Activated CD4-positive, alpha-beta T cell treated with anti-CD3 and anti-CD28 coated beads, Interleukin-2, amount 10 ng/mL, durations not matched to agents 24 days and 14 days (primary cell): ENCODE data around the gene FHL3. TPM values are rescaled to one million over a fixed set of nuclear protein-coding genes. Genes with fewer than 3 reads are reported as not detected.
"Not testable (repeated sequence)": the region's sequence is repeated elsewhere in the genome, so short reads cannot be mapped to it uniquely, and the experiment has no call there.

Experiments used
- DNase-seq: peaks from one replicate; pipeline ENCODE4 v3.0.0; 2022
- H3K27ac Mint-ChIP-seq: one replicate; pipeline ENCODE4 v1.8.0; 2022; ENCODE audit warnings: mild to moderate bottlenecking, mixed read lengths
- H3K27me3 Mint-ChIP-seq: one replicate; pipeline ENCODE4 v1.8.0; 2022; ENCODE audit warnings: mixed read lengths
- H3K36me3 Mint-ChIP-seq: one replicate; pipeline ENCODE4 v1.8.0; 2022; ENCODE audit warnings: low read depth, mild to moderate bottlenecking, mixed read lengths
- H3K4me1 Mint-ChIP-seq: one replicate; pipeline ENCODE4 v1.8.0; 2021; ENCODE audit warnings: mixed read lengths
- H3K4me3 Mint-ChIP-seq: one replicate; pipeline ENCODE4 v1.8.0; 2022; ENCODE audit warnings: mild to moderate bottlenecking, moderate library complexity, mixed read lengths
- H3K9me3 Mint-ChIP-seq: one replicate; pipeline ENCODE4 v1.8.0; 2021; ENCODE audit warnings: mixed read lengths
- intact Hi-C: fragments of 100-400 bp; cut with micrococcal nuclease; formaldehyde crosslinking; loops from one replicate; pipeline ENCODE4 v1.15.1; 2023
- total RNA-seq: library from RNA; stranded (reverse); gene quantifications from 2 replicates; pipeline ENCODE4 v1.2.3, GENCODE V29; 2022

The FHL3 gene
- total RNA-seq, 1 donor from 2014 or later = 41.9 TPM

GRCh38 chr1:38043036-38043747 is 37.9 kb upstream of the FHL3 start:
- intact Hi-C loops = no loop called here
- DNase-seq = no peak
- Mint-ChIP-seq H3K4me1 (peaks cover 11% of the 10 kb centered on the region), H3K27ac (no peak overlapping the region), H3K27me3 (peaks cover 55% of the 10 kb centered on the region), H3K4me3 (peak overlapping the region; percentile 12), H3K36me3 (no peaks in the 10 kb centered on the region), H3K9me3 (no peaks in the 10 kb centered on the region)

GRCh38 chr1:38041936-38042834 is 36.9 kb upstream of the FHL3 start:
- Mint-ChIP-seq H3K36me3 (no peaks in the 10 kb centered on the region), H3K9me3 (no peaks in the 10 kb centered on the region), H3K4me1 (peaks cover 11% of the 10 kb centered on the region), H3K27me3 (peaks cover 45% of the 10 kb centered on the region), H3K27ac (no peak overlapping the region), H3K4me3 (no peak overlapping the region)
- DNase-seq = no peak
- intact Hi-C loops = no loop called here

- no peak for DNase-seq
- Mint-ChIP-seq H3K27ac (no peak overlapping the region), H3K4me1 (peaks cover 9% of the 10 kb centered on the region), H3K9me3 (no peaks in the 10 kb centered on the region), H3K36me3 (no peaks in the 10 kb centered on the region), H3K4me3 (no peak overlapping the region), H3K27me3 (peaks cover 40% of the 10 kb centered on the region)
- intact Hi-C loops = no loop called here
Measured at GRCh38 chr1:38039331-38040088, 34.2 kb upstream of the FHL3 start.

- no peaks in the 10 kb centered on the region for H3K9me3 Mint-ChIP-seq
- peaks cover 35% of the 10 kb centered on the region for H3K27me3 Mint-ChIP-seq
- intact Hi-C loops = no loop called here
- H3K4me3 Mint-ChIP-seq = no peak overlapping the region
- peaks cover 3% of the 10 kb centered on the region for H3K36me3 Mint-ChIP-seq
- no peak for DNase-seq
- H3K4me1 Mint-ChIP-seq = peaks cover 9% of the 10 kb centered on the region
- no peak overlapping the region for H3K27ac Mint-ChIP-seq
Measured at GRCh38 chr1:38038861-38039260, 33.5 kb upstream of the FHL3 start.

- no peak for DNase-seq
- Mint-ChIP-seq H3K9me3 (no peaks in the 10 kb centered on the region), H3K4me3 (no peak overlapping the region), H3K36me3 (peaks cover 3% of the 10 kb centered on the region), H3K27ac (no peak overlapping the region), H3K4me1 (peaks cover 5% of the 10 kb centered on the region), H3K27me3 (peaks cover 22% of the 10 kb centered on the region)
- intact Hi-C loops = no loop called here
Measured at GRCh38 chr1:38037221-38037939, 32.1 kb upstream of the FHL3 start.

GRCh38 chr1:38034871-38035270 is 29.6 kb upstream of the FHL3 start:
- Mint-ChIP-seq H3K4me3 (no peak overlapping the region), H3K27ac (no peak overlapping the region), H3K27me3 (peaks cover 3% of the 10 kb centered on the region), H3K9me3 (no peaks in the 10 kb centered on the region), H3K4me1 (peaks cover 20% of the 10 kb centered on the region), H3K36me3 (peaks cover 3% of the 10 kb centered on the region)
- intact Hi-C loops = no loop called here
- no peak for DNase-seq

- H3K36me3 Mint-ChIP-seq, intact Hi-C loops, H3K27ac Mint-ChIP-seq, H3K27me3 Mint-ChIP-seq, DNase-seq, H3K9me3 Mint-ChIP-seq, H3K4me3 Mint-ChIP-seq: not testable (repeated sequence)
- H3K4me1 Mint-ChIP-seq = peaks cover 36% of the 10 kb centered on the region
Measured at GRCh38 chr1:38032992-38033391, 27.7 kb upstream of the FHL3 start.

GRCh38 chr1:38031513-38031866 is 26.2 kb upstream of the FHL3 start:
- Mint-ChIP-seq H3K27me3 (no peaks in the 10 kb centered on the region), H3K27ac (peak overlapping the region; percentile 69), H3K9me3 (no peaks in the 10 kb centered on the region), H3K4me3 (peak overlapping the region; percentile 28), H3K4me1 (peaks cover 50% of the 10 kb centered on the region), H3K36me3 (peaks cover 11% of the 10 kb centered on the region)
- DNase-seq = no peak
- intact Hi-C loops = no loop called here

GRCh38 chr1:38030596-38031512 is 25.5 kb upstream of the FHL3 start:
- intact Hi-C loops = loop anchor here (1.0 kb wide), 1 partner anchor 16 kb away; no protein-coding TSS in a partner anchor
- Mint-ChIP-seq H3K9me3 (no peaks in the 10 kb centered on the region), H3K27me3 (no peaks in the 10 kb centered on the region), H3K27ac (peak overlapping the region; percentile 95), H3K4me1 (peaks cover 51% of the 10 kb centered on the region), H3K4me3 (peak overlapping the region; percentile 66), H3K36me3 (peaks cover 16% of the 10 kb centered on the region)
- DNase-seq = no peak

GRCh38 chr1:38029685-38030511 is 24.6 kb upstream of the FHL3 start:
- Mint-ChIP-seq H3K36me3 (peaks cover 25% of the 10 kb centered on the region), H3K27ac (peak overlapping the region; percentile 95), H3K4me1 (peaks cover 54% of the 10 kb centered on the region), H3K27me3 (no peaks in the 10 kb centered on the region), H3K4me3 (peak overlapping the region; percentile 66), H3K9me3 (no peaks in the 10 kb centered on the region)
- intact Hi-C loops = loop anchor here (1.0 to 10.0 kb wide), 3 partner anchors 17 to 557 kb away; no protein-coding TSS in a partner anchor
- peak; percentile 82 for DNase-seq

GRCh38 chr1:38029081-38029681 is 23.9 kb upstream of the FHL3 start:
- Mint-ChIP-seq H3K9me3 (no peaks in the 10 kb centered on the region), H3K4me1 (peaks cover 53% of the 10 kb centered on the region)
- intact Hi-C loops = loop anchor here (5.0 to 10.0 kb wide), 2 partner anchors 506 to 558 kb away; no protein-coding TSS in a partner anchor

More at GRCh38 chr1:38029081-38029681, 23.9 kb upstream of the FHL3 start:
- no peak for DNase-seq
- no peak overlapping the region for H3K4me3 Mint-ChIP-seq
- peak overlapping the region; percentile 95 for H3K27ac Mint-ChIP-seq
- H3K27me3 Mint-ChIP-seq = no peaks in the 10 kb centered on the region
- peaks cover 27% of the 10 kb centered on the region for H3K36me3 Mint-ChIP-seq
